Neural progenitor cell (in vitro differentiated cells): ENCODE results near the gene ITGA1. TPM values are rescaled to one million over a fixed set of nuclear protein-coding genes. Genes with fewer than 3 reads are reported as not detected.

Experiments used
- DNase-seq: peaks from one replicate; pipeline ENCODE4 v3.0.0-alpha.2; 2016; ENCODE audit warnings: low spot score
- H2AFZ ChIP-seq: fragments of 200-600 bp; sonication (generic); replicated peaks from 2 replicates; pipeline ENCODE4 v1.6.1; 2016; ENCODE audit warnings: antibody characterized with exemption
- H3F3A ChIP-seq: fragments of 200-600 bp; sonication (generic); 2 replicates; pipeline ENCODE4 v1.6.1; 2016; ENCODE audit warnings: antibody characterized with exemption, low read depth
- H3K27ac ChIP-seq: fragments of 200-600 bp; sonication (generic); 2 replicates; pipeline ENCODE4 v1.5.1; 2016; ENCODE audit warnings: mild to moderate bottlenecking
- H3K27me3 ChIP-seq: fragments of 200-600 bp; sonication (generic); 2 replicates; pipeline ENCODE4 v1.6.1; 2016; ENCODE audit warnings: mild to moderate bottlenecking, moderate library complexity
- H3K36me3 ChIP-seq: fragments of 200-600 bp; sonication (generic); 2 replicates; pipeline ENCODE4 v1.5.1; 2016
- H3K4me1 ChIP-seq: fragments of 200-600 bp; sonication (generic); 2 replicates; pipeline ENCODE4 v1.6.1; 2016; ENCODE audit warnings: mixed run types
- H3K4me2 ChIP-seq: fragments of 200-600 bp; sonication (generic); 2 replicates; pipeline ENCODE4 v1.6.1; 2016
- H3K4me3 ChIP-seq: fragments of 200-600 bp; sonication (generic); 2 replicates; pipeline ENCODE4 v1.5.1; 2016
- H3K79me2 ChIP-seq: fragments of 200-600 bp; sonication (generic); 2 replicates; pipeline ENCODE4 v1.6.1; 2016; ENCODE audit warnings: low read depth
- H3K9ac ChIP-seq: fragments of 200-600 bp; sonication (generic); 2 replicates; pipeline ENCODE4 v1.6.1; 2016
- H3K9me3 ChIP-seq: fragments of 200-600 bp; sonication (generic); 2 replicates; pipeline ENCODE4 v1.5.1; 2016; ENCODE audit warnings: low read depth
- H4K20me1 ChIP-seq: fragments of 200-600 bp; sonication (generic); 2 replicates; pipeline ENCODE4 v1.6.1; 2016; ENCODE audit warnings: low read depth
- H3K27ac Mint-ChIP-seq: 3 replicates; pipeline ENCODE4 v1.8.0; 2021; ENCODE audit warnings: mixed read lengths
- H3K27me3 Mint-ChIP-seq: 2 replicates; pipeline ENCODE4 v1.8.0; 2022; ENCODE audit warnings: low read depth, mild to moderate bottlenecking, inconsistent platforms, moderate library complexity, mixed read lengths; ENCODE audit not compliant: insufficient read depth
- H3K36me3 Mint-ChIP-seq: 3 replicates; pipeline ENCODE4 v1.8.0; 2021; ENCODE audit warnings: mixed read lengths
- H3K4me1 Mint-ChIP-seq: 3 replicates; pipeline ENCODE4 v1.8.0; 2021; ENCODE audit warnings: mixed read lengths
- H3K4me3 Mint-ChIP-seq: 3 replicates; pipeline ENCODE4 v1.8.0; 2021; ENCODE audit warnings: mild to moderate bottlenecking, moderate library complexity, mixed read lengths
- H3K9me3 Mint-ChIP-seq: 3 replicates; pipeline ENCODE4 v1.8.0; 2020; ENCODE audit warnings: mixed read lengths
- EZH2 ChIP-seq: fragments of 200-600 bp; sonication (generic); IDR thresholded peaks from 2 replicates; pipeline ENCODE4 v1.6.1; 2017; ENCODE audit warnings: antibody characterized with exemption, mild to moderate bottlenecking, moderate library complexity
- EZH2phosphoT487 ChIP-seq: fragments of 200-600 bp; sonication (generic); IDR thresholded peaks from 2 replicates; pipeline ENCODE4 v1.6.1; 2017; ENCODE audit warnings: antibody characterized with exemption
- total RNA-seq: library from RNA; depleted of rRNA; stranded (reverse); fragments of >200 nt; gene quantifications from 2 replicates; pipeline ENCODE4 v1.2.3, GENCODE V29; 2015; ENCODE audit warnings: low replicate concordance
- TF ChIP-seq, protein P1 (sequence below): fragments of 200-600 bp; sonication (generic); IDR thresholded peaks from 2 replicates; pipeline ENCODE4 v1.5.1; 2017; ENCODE audit warnings: antibody characterized with exemption, mild to moderate bottlenecking

Gene ITGA1
- total RNA-seq, 1 donor from 2014 or later, result 2.2 TPM

DNA sequence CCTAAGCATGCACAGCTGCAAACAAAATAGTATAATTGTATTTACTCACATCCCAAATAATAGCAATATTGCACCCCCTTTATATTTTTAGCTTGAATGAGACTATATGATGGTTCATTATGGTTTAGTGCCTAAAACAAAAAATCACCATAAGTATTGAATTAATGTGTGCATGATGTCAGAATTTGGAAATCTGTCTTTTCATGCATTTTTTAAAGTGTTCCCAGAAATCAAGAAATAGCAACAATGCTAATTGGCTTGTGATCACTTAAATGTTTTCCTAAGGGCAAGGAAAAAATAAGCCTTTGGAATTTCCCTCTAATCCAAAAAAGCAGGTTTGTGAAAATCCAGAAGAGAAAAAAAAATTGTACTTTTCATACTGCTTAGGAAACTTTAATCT is 150.5 kb downstream of the ITGA1 start:
- Histone ChIP-seq H3K9me3 (no peaks in the 10 kb centered on the region), H3K4me3 (no peak overlapping the region), H2AFZ (no peak overlapping the region), H3K4me2 (no peak overlapping the region), H3K27ac (no peak overlapping the region), H4K20me1 (no peaks in the 10 kb centered on the region), H3K27me3 (no peaks in the 10 kb centered on the region), H3K9ac (no peak overlapping the region), H3K4me1 (no peaks in the 10 kb centered on the region), H3K36me3 (no peaks in the 10 kb centered on the region), H3F3A (no peaks in the 10 kb centered on the region), H3K79me2 (no peaks in the 10 kb centered on the region)
- Mint-ChIP-seq H3K4me3 (no peak overlapping the region), H3K27me3 (peaks cover 2% of the 10 kb centered on the region), H3K9me3 (peaks cover 4% of the 10 kb centered on the region), H3K4me1 (no peaks in the 10 kb centered on the region), H3K27ac (no peak overlapping the region), H3K36me3 (no peaks in the 10 kb centered on the region)
- TF ChIP-seq EZH2, result no peak
- TF ChIP-seq EZH2phosphoT487, result no peak
- no peak for DNase-seq

DNA sequence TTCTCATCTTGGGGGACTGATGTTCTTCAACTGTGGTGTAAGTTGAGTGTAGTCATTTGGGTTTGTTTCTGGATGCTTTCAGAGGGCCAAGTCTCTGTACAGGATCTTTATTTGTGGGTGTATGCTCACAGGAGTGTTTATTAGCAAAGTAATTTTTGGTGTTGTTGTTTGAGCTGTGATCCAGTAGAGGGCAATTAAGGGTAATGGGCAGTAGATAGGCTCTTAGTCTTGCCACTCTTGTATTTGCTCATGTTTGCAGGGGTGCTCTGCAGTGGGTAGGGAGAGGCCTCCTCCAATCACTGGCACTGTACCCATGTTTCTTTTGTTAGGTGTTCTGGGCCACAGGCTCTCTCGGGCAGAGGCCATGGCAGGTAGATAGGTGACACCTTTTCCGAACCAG is 155.6 kb downstream of the ITGA1 start:
- no peaks in the 10 kb centered on the region for H3K9me3 ChIP-seq
- no peaks in the 10 kb centered on the region for H3K79me2 ChIP-seq
- TF ChIP-seq, protein P1, sequence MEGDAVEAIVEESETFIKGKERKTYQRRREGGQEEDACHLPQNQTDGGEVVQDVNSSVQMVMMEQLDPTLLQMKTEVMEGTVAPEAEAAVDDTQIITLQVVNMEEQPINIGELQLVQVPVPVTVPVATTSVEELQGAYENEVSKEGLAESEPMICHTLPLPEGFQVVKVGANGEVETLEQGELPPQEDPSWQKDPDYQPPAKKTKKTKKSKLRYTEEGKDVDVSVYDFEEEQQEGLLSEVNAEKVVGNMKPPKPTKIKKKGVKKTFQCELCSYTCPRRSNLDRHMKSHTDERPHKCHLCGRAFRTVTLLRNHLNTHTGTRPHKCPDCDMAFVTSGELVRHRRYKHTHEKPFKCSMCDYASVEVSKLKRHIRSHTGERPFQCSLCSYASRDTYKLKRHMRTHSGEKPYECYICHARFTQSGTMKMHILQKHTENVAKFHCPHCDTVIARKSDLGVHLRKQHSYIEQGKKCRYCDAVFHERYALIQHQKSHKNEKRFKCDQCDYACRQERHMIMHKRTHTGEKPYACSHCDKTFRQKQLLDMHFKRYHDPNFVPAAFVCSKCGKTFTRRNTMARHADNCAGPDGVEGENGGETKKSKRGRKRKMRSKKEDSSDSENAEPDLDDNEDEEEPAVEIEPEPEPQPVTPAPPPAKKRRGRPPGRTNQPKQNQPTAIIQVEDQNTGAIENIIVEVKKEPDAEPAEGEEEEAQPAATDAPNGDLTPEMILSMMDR, result peak; percentile 11
- TF ChIP-seq EZH2phosphoT487 (no peak), EZH2 (no peak)
- H3K9ac ChIP-seq, result no peak overlapping the region
- H3K4me1 Mint-ChIP-seq, result no peaks in the 10 kb centered on the region
- peaks cover 4% of the 10 kb centered on the region for H3K9me3 Mint-ChIP-seq
- H3K36me3 Mint-ChIP-seq, result no peaks in the 10 kb centered on the region
- H2AFZ ChIP-seq, result no peak overlapping the region
- H4K20me1 ChIP-seq, result no peaks in the 10 kb centered on the region
- H3K27me3 Mint-ChIP-seq, result peaks cover 2% of the 10 kb centered on the region
- H3K27ac Mint-ChIP-seq, result no peak overlapping the region
- no peak overlapping the region for H3K4me3 Mint-ChIP-seq
- H3K4me3 ChIP-seq, result no peak overlapping the region
- H3K27ac ChIP-seq, result no peak overlapping the region
- H3F3A ChIP-seq, result no peaks in the 10 kb centered on the region
- H3K4me1 ChIP-seq, result no peaks in the 10 kb centered on the region
- no peaks in the 10 kb centered on the region for H3K27me3 ChIP-seq
- DNase-seq, result no peak
- H3K4me2 ChIP-seq, result no peak overlapping the region
- no peaks in the 10 kb centered on the region for H3K36me3 ChIP-seq

DNA sequence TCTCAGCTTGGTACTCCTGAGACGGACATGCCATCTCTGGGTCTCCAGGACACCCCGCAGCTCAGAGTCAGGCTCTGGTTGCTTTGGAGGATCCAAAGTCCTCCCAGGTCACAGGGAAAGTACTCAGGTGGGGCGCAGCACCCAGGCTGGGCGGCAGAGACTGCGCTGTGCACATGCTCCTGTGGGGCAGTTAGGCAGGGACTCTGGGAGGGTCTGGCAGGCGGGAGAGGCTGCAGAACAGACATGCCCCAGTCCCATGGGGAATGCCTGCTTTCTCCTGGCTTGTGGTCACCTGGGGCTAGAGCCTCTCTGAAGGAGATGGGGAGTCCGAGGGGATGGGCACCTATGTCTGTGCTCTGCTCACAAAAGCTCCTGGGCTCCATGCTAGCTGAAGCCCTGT is 156.1 kb downstream of the ITGA1 start:
- no peaks in the 10 kb centered on the region for H4K20me1 ChIP-seq
- peaks cover 4% of the 10 kb centered on the region for H3K9me3 Mint-ChIP-seq
- H3K4me1 Mint-ChIP-seq, result no peaks in the 10 kb centered on the region
- no peak overlapping the region for H3K27ac Mint-ChIP-seq
- no peaks in the 10 kb centered on the region for H3K36me3 Mint-ChIP-seq
- H3K4me1 ChIP-seq, result no peaks in the 10 kb centered on the region
- no peak overlapping the region for H3K4me3 ChIP-seq
- no peak overlapping the region for H3K4me3 Mint-ChIP-seq
- no peaks in the 10 kb centered on the region for H3K36me3 ChIP-seq
- TF ChIP-seq EZH2 (no peak), EZH2phosphoT487 (no peak)
- TF ChIP-seq, protein P1, result no peak
- no peak for DNase-seq
- no peak overlapping the region for H3K9ac ChIP-seq
- H3K9me3 ChIP-seq, result no peaks in the 10 kb centered on the region
- no peak overlapping the region for H2AFZ ChIP-seq
- no peak overlapping the region for H3K27ac ChIP-seq
- H3K4me2 ChIP-seq, result no peak overlapping the region
- peaks cover 2% of the 10 kb centered on the region for H3K27me3 Mint-ChIP-seq
- H3F3A ChIP-seq, result no peaks in the 10 kb centered on the region
- H3K27me3 ChIP-seq, result no peaks in the 10 kb centered on the region
- no peaks in the 10 kb centered on the region for H3K79me2 ChIP-seq

DNA sequence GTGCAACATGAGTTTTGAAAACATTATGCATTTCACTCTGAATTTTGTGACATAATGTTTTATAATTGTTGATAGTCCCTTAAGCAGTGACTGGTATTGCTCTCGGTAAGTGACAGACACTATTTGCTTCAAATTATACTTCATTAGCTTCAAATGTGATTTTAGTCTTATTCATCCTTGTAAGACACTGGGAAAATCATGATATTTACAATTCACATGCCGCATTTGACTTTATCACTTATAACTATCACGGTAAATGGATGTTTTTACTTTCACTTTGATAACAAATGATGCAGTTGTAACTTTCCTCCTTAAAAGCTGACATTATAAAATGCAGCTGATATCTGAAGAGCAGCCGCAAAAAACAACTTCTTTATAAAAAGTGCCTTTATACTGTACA is 157.3 kb downstream of the ITGA1 start:
- Mint-ChIP-seq H3K36me3 (no peaks in the 10 kb centered on the region), H3K27me3 (peaks cover 2% of the 10 kb centered on the region), H3K4me3 (no peak overlapping the region), H3K9me3 (peaks cover 4% of the 10 kb centered on the region), H3K4me1 (no peaks in the 10 kb centered on the region), H3K27ac (no peak overlapping the region)
- Histone ChIP-seq H3K36me3 (no peaks in the 10 kb centered on the region), H3K4me3 (no peak overlapping the region), H3K27ac (no peak overlapping the region), H3K27me3 (no peaks in the 10 kb centered on the region), H2AFZ (no peak overlapping the region), H3F3A (no peaks in the 10 kb centered on the region), H3K9ac (no peak overlapping the region), H3K4me2 (no peak overlapping the region), H3K9me3 (no peaks in the 10 kb centered on the region), H3K79me2 (no peaks in the 10 kb centered on the region), H4K20me1 (no peaks in the 10 kb centered on the region), H3K4me1 (no peaks in the 10 kb centered on the region)
- TF ChIP-seq, protein P1, result no peak
- TF ChIP-seq EZH2 (no peak), EZH2phosphoT487 (no peak)
- no peak for DNase-seq
